Activated naive CD8-positive, alpha-beta T cell treated with anti-CD3 and anti-CD28 coated beads, Interleukin-2, amount 50 U/mL, for 16 hours (primary cell): ENCODE data around the gene PLVAP.

ENCODE experiments used
- DNase-seq: peaks from one replicate; pipeline ENCODE4 v3.0.0-alpha.2; 2020; ENCODE audit warnings: low read depth, low spot score

PLVAP gene

DNA sequence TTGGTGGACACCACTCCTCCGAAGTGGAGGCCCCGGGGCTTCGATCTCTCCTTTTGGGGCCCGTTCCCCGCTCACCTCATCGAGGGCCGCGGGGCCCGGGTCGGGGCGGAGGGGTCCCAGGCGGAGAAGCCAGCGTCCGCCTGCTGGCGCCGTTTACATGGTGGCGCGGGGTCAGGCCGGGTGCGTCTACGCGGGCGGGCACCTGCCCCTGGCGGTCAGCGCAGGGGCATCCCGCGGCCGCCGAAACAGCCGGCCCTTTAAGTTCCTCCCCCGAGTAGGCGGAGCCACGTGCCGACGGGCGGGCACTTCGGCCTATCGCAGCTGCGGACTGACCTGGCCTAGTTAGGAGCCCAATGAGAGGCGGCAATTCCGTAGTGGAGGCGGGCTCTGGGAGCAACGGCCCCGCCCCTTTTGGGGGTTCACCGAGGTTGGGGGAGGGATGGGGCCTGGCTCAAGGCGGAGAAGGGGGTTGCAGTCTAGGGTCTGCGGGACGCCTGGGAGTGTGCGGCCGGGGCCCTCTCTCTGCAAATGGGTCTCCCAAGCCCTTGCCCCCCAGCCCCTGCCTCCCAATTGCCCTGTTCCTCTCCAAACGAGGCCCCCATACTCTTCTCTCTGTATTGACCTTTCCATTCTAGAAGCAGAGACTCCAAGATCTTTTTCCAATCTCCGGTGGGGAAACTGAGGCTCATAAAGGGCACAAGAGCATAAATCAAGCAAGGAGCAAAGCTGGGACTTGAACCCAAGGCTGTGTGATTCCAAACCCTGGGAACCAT is 73.8 kb downstream of the PLVAP start, which contains the start of gene ABHD8:
Gene ABHD8, minus strand, starts transcription at position 259 of the 773 bp plus-strand sequence. CDS start 1,809 bp downstream, outside the sequence.
- DNase-seq: peak; percentile 86

DNA sequence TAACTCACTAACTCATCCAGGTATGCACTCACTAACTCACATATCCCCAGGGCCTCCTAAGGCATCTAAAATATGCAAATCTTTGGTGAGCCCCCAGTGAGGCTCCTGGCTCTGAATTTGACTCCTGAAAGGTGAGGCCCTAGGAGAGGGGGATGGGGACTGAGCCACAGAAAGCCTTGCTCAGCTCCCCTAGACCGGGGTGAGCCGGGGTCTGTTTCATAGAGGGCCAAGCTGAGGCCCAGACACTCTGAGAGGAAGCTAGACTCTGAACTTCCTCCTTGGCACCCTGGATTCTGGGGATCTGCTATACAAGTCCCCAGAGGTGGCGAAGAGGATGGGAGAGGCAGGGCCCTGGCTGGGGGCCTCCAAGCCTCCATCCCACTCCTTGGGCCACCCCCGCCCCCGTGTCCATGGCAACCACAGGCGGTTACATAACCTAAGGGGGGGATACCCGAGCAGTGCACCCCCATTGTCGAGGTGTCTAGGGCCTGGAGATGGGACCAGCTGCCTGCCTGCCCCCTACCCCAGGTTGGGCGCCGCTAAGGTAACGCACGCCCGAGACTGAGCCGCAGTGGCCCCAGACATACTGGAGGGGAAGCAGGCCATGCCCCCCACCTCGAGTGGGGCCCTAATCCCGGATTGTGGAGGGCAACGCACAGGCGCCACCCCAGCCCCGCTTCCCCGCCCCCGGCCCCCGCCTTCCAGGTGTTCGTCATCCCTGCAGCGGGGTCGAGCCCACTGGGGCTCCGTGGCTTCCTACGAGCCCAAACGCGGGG is 74.6 kb downstream of the PLVAP start:
- DNase-seq: no peak
